GM12892 (cell line): Measurements from ENCODE around the gene SPAG17.

Experiments used
- POLR2A ChIP-seq: IDR thresholded peaks from 2 replicates; pipeline ENCODE4 v1.6.1; 2011; ENCODE audit warnings: low read depth, low read length, control low read depth
- POLR2AphosphoS5 ChIP-seq: IDR thresholded peaks from 2 replicates; pipeline ENCODE4 v1.6.1; 2011; ENCODE audit warnings: low read depth, low read length, control low read depth
- TAF1 ChIP-seq: IDR thresholded peaks from 2 replicates; pipeline ENCODE4 v1.6.1; 2011; ENCODE audit warnings: low read depth, mild to moderate bottlenecking, control low read depth, low read length, borderline replicate concordance

- TF ChIP-seq POLR2A = no peak
- no peak for TF ChIP-seq POLR2AphosphoS5
- no peak for TF ChIP-seq TAF1
Measured at GRCh38 chr1:118136187-118136941, 48.7 kb downstream of the SPAG17 start.
